Measurements from ENCODE around the gene DONSON. TPM values are rescaled to one million over a fixed set of nuclear protein-coding genes. Genes with fewer than 3 reads are reported as not detected.
A peak's percentile ranks its signal among the peaks of the same experiment; 100 is the strongest.

The DONSON gene
- total and polyA plus RNA-seq, 9 of the 15 experiments (the other 6 are each of a cell fraction or from before 2014, with no cell fraction given), result 26.7 to 124 (median 62.6) TPM

GRCh38 chr21:33540711-33541104 is 47.8 kb downstream of the DONSON start (continued):
- TF ChIP-seq ZBTB9 (CRISPR knock-in tag; IDR thresholded peaks at IDR 0.05) (no peak), RBM25 (IDR thresholded peaks at IDR 0.05; ENCODE audit: low read depth, low read length, severe bottlenecking) (peak; percentile 24), TRIM25 (IDR thresholded peaks at IDR 0.05; ENCODE audit: borderline replicate concordance) (no peak), MYC (IDR thresholded peaks at IDR 0.05; ENCODE audit: low read depth, low read length) (no peak; the same call in 1 of the 2 replicates), MYC (CRISPR knock-in tag; IDR thresholded peaks at IDR 0.05; ENCODE audit: borderline replicate concordance, low read depth) (no peak), PML (IDR thresholded peaks at IDR 0.05; ENCODE audit: low read length) (0 out of 2 replicates have a peak, but pooled peaks have one; percentile 2), ZNF639 (CRISPR knock-in tag; conservative IDR thresholded peaks at IDR 0.05 in 1 of 2, IDR thresholded peaks at IDR 0.05 in 1 of 2) (no peak), BRF2 (IDR thresholded peaks at IDR 0.05; ENCODE audit: borderline replicate concordance, insufficient read depth, insufficient read length) (no peak), KDM1A (IDR thresholded peaks at IDR 0.05) (no peak), CHD1 (IDR thresholded peaks at IDR 0.05; ENCODE audit: low read length) (peak; percentile 40), RBFOX2 (IDR thresholded peaks at IDR 0.05; ENCODE audit: low read depth, low read length) (peak; percentile 40; the same call in 1 of the 2 replicates), ZNF239 (CRISPR knock-in tag; IDR thresholded peaks at IDR 0.05) (no peak), ZFP36 (IDR thresholded peaks at IDR 0.05; ENCODE audit: low read depth, low read length, partially characterized antibody) (peak; percentile 24), BRD4 (IDR thresholded peaks at IDR 0.05) (no peak), ZNF217 (CRISPR knock-in tag; IDR thresholded peaks at IDR 0.05) (no peak)
